Measurements from ENCODE around the gene OR2AG2. TPM values are rescaled to one million over a fixed set of nuclear protein-coding genes. Genes with fewer than 3 reads are reported as not detected.

The OR2AG2 gene
- polyA plus RNA-seq, 2 of the 4 experiments (the other 2 are of a cell fraction): 0.04 to 0.05 TPM

- TF ChIP-seq, protein P1, sequence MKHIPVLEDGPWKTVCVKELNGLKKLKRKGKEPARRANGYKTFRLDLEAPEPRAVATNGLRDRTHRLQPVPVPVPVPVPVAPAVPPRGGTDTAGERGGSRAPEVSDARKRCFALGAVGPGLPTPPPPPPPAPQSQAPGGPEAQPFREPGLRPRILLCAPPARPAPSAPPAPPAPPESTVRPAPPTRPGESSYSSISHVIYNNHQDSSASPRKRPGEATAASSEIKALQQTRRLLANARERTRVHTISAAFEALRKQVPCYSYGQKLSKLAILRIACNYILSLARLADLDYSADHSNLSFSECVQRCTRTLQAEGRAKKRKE (CRISPR knock-in tag; IDR thresholded peaks at IDR 0.05; ENCODE audit: low read depth): no peak
- TF ChIP-seq HOXB5 (CRISPR knock-in tag; IDR thresholded peaks at IDR 0.05): no peak
- TF ChIP-seq GATA3 (IDR thresholded peaks at IDR 0.05; ENCODE audit: borderline replicate concordance): no peak
- no peak for TF ChIP-seq KDM5A (IDR thresholded peaks at IDR 0.05)
Observed at GRCh38 chr11:6755303-6755952, 16.3 kb downstream of the OR2AG2 start (continued).

- FAIRE-seq (no peak), ATAC-seq (no peak), DNase-seq (ENCODE audit: low read depth in 1 of 2, low spot score in 1 of 2) (no peak)
- 6% methylated on average over 3 of the region's 3 CpGs for WGBS (ENCODE audit: missing lambda C conversion rate)
- Histone ChIP-seq H3K9me3 (no peaks in the 10 kb centered on the region), H3K4me2 (no peak overlapping the region), H3K27ac (no peak overlapping the region), H3K4me1 (no peaks in the 10 kb centered on the region), H3K4me3 (no peak overlapping the region)
- TF ChIP-seq RARB (CRISPR knock-in tag; IDR thresholded peaks at IDR 0.05) (no peak), RAD21 (conservative IDR thresholded peaks at IDR 0.05 in 1 of 2, IDR thresholded peaks at IDR 0.05 in 1 of 2) (no peak), EHF (CRISPR knock-in tag; IDR thresholded peaks at IDR 0.05) (no peak), E2F6 (IDR thresholded peaks at IDR 0.05; ENCODE audit: borderline replicate concordance, low read depth) (no peak), BHLHE40 (IDR thresholded peaks at IDR 0.05; ENCODE audit: low read depth, low read length) (no peak), JUNB (IDR thresholded peaks at IDR 0.05) (no peak), RCOR1 (IDR thresholded peaks at IDR 0.05; ENCODE audit: low read depth, low read length) (no peak), NR3C1 (IDR thresholded peaks at IDR 0.05) (no peak), SREBF2 (IDR thresholded peaks at IDR 0.05) (no peak), EP300 (IDR thresholded peaks at IDR 0.05) (no peak), CBX8 (IDR thresholded peaks at IDR 0.05) (no peak; the same call in 1 of the 2 replicates), NFE2L2 (conservative IDR thresholded peaks at IDR 0.05; ENCODE audit: low read length) (no peak), ZFP36 (IDR thresholded peaks at IDR 0.05; ENCODE audit: borderline replicate concordance, partially characterized antibody) (no peak), CBX2 (IDR thresholded peaks at IDR 0.05; ENCODE audit: borderline replicate concordance, low read depth) (no peak), POLR2AphosphoS2 (conservative IDR thresholded peaks at IDR 0.05; ENCODE audit: low read length) (no peak), CEBPB (IDR thresholded peaks at IDR 0.05) (no peak)
- TF ChIP-seq, protein P1 (CRISPR knock-in tag; IDR thresholded peaks at IDR 0.05; ENCODE audit: low read depth): no peak
- ChIA-PET POLR2A (no interaction called here), CTCF (interaction anchor here (1.5 to 4.2 kb wide), 4 partner anchors 8 to 232 kb away, joined by 3 to 41 read pairs (median 8); no protein-coding TSS in a partner anchor)
Observed at GRCh38 chr11:6747097-6747668, 24.6 kb downstream of the OR2AG2 start.

GRCh38 chr11:6746626-6747025, 25.1 kb downstream of the OR2AG2 start:
- no peak for DNase-seq (ENCODE audit: low read depth in 1 of 2, low spot score in 1 of 2)
- Histone ChIP-seq H3K4me2 (no peak overlapping the region), H3K27ac (no peak overlapping the region), H3K9me3 (no peaks in the 10 kb centered on the region), H3K4me1 (no peaks in the 10 kb centered on the region), H3K4me3 (no peak overlapping the region)
- no peak for ATAC-seq
- POLR2A ChIA-PET: no interaction called here
- no peak for FAIRE-seq
- 5% methylated on average over 1 of the region's 1 CpG for WGBS (ENCODE audit: missing lambda C conversion rate)
- TF ChIP-seq JUNB (IDR thresholded peaks at IDR 0.05): no peak
- no peak for TF ChIP-seq FOXS1 (CRISPR knock-in tag; IDR thresholded peaks at IDR 0.05)
- TF ChIP-seq CEBPB (IDR thresholded peaks at IDR 0.05): no peak
- no peak for TF ChIP-seq MYC (IDR thresholded peaks at IDR 0.05; ENCODE audit: borderline replicate concordance, low read length)
- no peak for TF ChIP-seq ZFP36 (IDR thresholded peaks at IDR 0.05; ENCODE audit: borderline replicate concordance, partially characterized antibody)
- no peak for TF ChIP-seq BCL3 (IDR thresholded peaks at IDR 0.05)
- no peak for TF ChIP-seq NR3C1 (IDR thresholded peaks at IDR 0.05)
- TF ChIP-seq CHD2 (IDR thresholded peaks at IDR 0.05; ENCODE audit: low read length, partially characterized antibody): no peak
- no peak for TF ChIP-seq E2F6 (IDR thresholded peaks at IDR 0.05; ENCODE audit: borderline replicate concordance, low read depth)
- no peak for TF ChIP-seq HEYL (CRISPR knock-in tag; IDR thresholded peaks at IDR 0.05)
- no peak for TF ChIP-seq POLR2A (IDR thresholded peaks at IDR 0.05; ENCODE audit: low read length)
- CTCF ChIA-PET: interaction anchor here (1.5 to 4.2 kb wide), 4 partner anchors 9 to 232 kb away, joined by 3 to 41 read pairs (median 8); no protein-coding TSS in a partner anchor

Data from A549 (cell line).